Muscle of arm (tissue), 12 donors: Measurements from ENCODE around the gene EFNA3. TPM values are rescaled to one million over a fixed set of nuclear protein-coding genes. Genes with fewer than 3 reads are reported as not detected.

ENCODE experiments used
- DNase-seq: peaks from one replicate; pipeline ENCODE4 v3.0.0-alpha.2; 2013
- polyA plus RNA-seq, 12 donors: library from polyadenylated mRNA; unstranded; fragments of 120-200 nt; gene quantifications; one replicate each; pipeline ENCODE4 v1.2.1, GENCODE V29; 2013; ENCODE audit not compliant: insufficient read length in 12 of 12

The EFNA3 gene
- polyA plus RNA-seq, 12 donors: 1.3 to 11.7 (median 2.1) TPM; not detected in 2

DNA sequence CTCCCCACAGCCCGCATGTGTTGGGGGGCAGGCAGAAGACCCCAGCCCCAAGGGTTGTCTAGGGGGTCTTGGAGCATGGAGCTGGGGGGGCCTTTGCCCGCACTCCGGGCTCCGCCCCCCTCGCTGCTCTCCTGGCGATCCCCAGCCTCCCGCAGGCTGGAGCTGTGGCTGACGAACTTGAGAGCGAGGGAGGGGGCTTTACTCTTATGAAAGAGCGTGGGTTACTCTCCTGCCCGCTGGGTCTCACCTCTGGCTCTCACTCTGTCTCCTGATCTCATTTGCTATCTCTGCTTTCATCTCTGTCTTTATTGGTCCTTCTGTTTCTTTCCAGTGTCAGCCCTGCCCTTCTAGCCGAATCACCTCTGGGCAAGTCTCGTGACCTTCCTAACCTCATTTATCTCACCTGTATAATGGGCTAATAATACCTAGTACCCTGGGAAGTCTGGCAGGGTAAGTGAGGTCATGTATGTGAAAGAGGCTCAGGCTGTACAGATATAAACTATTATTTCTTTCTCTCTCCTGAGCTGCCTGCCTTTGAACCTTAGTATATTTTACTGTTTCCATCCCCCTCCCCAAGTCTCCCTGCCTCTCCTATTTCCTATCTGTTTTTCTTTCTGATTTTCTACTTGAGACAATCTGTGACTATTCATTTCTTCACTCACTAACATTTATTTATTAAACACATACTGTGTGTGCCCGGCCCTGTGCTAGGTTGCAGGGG is 14.4 kb upstream of the EFNA3 start:
- no peak for DNase-seq

DNA sequence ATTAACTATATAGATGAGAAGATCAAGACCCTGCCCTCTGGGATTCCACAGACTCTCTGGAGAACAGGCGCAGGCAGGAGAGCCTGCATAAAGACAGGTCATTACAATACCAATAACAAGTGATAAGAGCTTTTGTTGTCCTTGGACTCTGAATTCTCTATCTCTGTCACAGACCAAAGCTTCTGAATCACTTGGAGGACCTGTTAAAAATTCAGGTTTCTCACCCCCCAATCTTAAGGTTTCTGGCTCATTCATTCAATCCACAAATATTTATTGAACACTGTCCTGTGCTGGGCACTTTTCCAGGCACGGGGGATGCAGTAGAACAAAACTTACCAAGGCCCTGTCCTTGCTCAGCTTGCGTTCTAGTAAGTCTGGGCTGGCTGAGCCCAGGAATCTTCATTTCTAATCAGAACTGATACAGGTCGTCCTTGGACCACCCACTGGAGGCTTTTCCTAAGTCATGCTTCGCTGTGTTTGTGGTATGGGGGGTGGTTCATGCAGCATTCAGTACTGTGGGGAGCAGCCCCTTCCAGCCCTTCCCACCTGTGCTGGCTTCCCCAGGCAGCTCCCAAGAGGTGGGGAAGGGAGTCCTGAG is 13.7 kb upstream of the EFNA3 start:
- DNase-seq: no peak

- DNase-seq: no peak
These were observed 11.9 kb upstream of the EFNA3 start for GRCh38 chr1:155066777-155067176.

DNA sequence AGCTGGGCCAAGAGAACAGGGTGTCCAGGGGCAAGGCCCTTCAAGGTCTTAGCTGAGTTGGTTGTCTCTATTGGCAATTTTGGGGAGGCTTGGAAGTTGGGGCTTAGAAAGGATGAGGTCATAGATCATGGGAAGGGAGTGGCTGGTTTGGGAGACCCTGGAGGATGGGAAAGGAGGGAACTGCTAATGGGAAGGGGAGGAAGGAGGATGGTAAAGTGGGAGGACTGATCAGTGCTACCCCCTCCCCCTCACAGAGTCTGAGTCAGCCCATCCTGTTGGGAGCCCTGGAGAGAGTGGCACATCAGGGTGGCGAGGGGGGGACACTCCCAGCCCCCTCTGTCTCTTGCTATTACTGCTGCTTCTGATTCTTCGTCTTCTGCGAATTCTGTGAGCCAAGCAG is 10.0 kb upstream of the EFNA3 start:
- no peak for DNase-seq

DNA sequence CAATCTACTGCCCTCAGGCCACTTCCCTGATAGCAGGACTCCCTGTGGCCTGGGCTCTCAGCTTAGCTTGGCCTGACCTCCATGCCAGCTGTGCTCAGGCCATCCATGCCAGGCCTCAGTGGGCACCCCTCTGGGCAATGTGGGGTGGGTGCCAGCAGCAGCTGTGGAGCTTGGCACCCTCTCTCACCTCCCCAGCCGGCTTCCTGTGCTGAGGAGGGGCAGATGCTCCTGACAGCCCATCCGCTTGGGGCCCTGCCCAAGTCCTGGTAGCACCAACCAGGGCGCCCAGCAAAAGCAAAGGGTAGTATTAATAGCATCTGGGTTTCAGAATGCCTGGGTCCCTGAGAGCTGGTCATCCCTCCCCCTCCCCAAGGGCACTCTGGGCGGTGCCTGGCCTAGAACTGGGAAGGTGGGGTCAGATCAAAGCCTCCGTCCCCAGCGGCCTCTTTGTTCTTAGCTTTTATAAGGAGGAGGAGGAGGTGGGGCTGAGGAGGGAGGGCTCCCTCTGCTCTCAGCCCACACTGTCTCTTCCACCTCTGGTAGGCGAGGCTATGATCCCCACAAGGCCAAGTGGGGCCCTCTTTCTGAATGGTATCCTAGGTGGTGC is 9.0 kb upstream of the EFNA3 start:
- DNase-seq: no peak

DNA sequence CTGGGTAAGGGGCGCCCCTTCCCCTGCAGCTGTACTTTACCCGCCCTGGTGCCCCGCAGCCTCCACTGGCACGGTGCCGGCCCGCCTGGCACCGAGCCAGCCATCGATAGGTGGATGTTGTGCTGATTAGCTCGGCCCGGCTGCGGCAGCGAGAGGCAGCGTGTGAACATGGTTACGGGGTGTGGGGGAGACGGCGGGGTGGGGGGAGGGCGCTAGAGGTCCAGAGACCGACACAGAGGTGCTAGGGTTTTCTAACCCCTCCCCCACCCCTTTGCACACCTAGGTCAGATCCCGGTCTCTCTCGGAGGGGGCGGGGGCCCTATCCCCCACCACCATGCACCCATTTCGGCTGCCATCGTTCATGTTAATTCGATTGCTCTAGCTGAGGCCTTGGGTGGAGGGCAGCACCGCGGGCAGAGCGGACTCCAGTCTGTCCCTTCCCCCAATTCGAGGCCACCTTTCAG is 8.4 kb upstream of the EFNA3 start:
- DNase-seq: no peak

- DNase-seq: peak; percentile 72
These were observed 7.7 kb upstream of the EFNA3 start for GRCh38 chr1:155070721-155071569.

DNA sequence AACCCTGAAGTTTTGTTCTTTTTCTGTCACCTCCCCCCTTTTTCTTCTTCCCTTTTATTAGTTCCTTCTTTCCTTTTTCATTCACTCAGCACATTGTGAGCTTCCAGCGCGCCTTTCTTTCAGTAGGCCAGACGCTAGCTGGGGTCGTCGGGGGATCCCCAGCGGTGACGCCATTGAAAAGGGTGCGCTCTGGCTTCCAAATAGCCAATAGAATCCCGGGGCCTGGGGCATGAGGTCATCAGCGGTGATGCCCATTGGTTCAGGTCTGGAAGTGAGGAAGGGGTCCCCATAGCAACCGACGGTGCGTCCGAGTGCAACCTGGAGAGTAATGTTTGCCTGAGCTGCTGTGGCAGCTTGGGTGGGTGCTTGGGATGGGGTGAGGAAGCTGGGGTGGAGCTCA is 6.9 kb upstream of the EFNA3 start:
- DNase-seq: no peak

DNA sequence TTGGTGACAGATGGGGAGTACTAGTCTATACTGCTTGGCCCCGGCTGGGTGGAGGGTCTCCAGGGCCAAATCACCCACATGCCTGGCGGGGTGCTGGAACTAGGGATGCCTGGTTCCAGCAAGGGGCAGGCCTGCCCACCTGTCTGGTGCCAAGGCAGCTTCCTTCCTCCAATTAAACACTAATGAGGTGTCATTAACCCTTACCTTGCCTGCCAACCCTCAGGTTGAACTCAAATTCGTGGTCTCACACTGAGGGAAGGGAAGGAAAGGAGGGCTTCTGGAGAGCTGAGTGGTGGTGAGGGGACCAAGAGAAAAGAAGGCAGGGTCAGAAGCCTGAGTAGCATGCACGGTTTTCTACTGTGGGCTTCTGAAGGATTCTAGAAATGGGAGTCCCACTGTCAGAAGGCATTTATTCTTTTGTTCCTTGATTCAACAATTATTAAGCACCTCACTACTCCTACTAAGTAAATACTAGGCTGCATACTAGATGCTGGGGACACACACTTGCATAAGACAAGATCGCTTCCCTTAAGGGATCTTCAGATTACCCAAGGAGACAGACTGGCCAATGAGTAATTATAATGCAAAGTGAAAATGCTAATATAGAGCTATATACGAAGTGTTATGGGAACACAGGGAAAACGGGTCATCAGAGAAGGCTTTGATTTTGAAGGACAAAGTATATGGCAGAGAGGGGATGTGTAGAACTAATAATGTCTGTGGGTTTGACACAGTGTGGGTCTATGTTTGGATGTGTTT is 5.9 kb upstream of the EFNA3 start:
- DNase-seq: no peak

DNA sequence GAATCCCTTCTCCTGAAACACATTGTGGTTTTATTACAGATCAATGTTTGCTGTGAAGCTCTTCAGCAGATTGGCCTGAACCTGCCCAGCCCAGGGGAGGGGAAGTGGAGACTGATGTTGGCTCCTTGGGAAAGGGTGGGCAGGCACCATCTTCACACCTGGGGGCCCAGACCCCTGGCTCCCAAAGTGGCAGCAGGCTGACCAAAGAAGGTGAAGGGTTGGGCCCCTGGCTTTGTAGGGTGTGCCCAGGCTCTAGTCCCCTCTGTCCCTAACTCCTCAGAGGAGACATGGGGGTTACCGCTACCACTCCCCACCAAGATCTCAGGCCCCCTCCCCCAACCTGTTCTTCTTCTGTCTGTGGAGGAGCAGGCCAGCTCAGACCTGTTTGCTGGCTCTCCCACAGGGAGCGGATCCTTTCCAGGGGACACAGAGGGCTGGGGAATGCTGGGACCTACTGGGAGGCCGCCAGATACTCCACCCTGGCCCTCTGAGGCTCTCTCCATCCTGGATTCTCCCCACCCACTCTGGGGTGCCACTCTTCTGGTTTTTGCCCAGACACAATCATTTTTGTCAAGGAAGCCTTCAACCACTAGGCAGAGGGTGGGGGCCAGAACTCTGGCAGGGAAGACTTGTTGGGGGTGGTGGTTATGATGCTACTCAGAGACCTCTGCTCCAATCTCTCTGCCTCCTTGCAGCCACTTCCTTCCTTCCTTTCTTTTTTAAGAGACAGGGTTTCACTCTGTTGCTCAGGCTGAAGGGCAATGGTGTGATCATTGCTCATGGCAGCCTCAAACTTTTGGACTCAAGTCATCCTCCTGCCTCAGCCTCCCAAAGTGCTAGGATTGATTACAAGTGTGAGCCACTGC is 5.0 kb upstream of the EFNA3 start:
- DNase-seq: no peak

DNA sequence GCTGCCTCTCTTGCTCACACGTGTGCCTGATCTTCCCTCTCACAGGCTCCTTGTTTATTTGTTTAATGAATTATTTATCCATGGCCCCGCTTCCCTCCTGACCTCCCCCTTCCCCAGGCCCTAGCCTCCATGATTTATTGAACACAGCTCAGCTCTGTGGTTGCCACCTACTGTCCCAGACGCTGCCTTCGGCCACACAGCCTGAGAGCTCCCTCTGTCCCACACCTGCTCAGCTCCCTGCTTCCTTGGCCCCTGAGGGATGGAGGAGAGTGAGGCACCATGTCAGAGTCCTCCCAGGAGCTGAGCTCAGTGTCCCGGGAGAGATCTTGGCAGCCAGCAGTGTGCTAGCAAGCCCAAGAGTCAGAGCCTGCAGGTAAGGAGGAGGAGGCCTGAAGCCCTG is 3.1 kb upstream of the EFNA3 start:
- DNase-seq: no peak

- DNase-seq: no peak
These were observed 2.3 kb upstream of the EFNA3 start for GRCh38 chr1:155076371-155076770.

DNA sequence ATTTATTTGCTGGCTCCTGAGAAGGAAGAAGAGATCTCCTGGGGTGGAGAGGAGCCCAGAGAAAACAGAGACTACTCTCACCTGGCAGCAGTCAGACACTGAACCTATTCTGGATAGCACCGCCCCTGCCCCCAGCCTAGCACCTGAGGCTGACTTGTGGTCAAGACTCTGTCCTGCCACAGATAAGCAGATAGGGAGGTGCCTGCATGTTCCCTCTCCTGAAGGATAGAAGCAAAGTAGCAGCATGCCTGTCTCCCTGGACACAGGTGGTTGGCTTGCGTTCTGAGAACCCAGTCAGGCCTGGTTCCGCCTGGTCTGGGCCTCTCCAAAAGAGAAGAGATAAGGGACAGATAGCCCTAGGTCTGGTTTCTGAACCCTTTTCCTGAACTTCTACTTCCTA is 1.3 kb upstream of the EFNA3 start:
- no peak for DNase-seq

DNA sequence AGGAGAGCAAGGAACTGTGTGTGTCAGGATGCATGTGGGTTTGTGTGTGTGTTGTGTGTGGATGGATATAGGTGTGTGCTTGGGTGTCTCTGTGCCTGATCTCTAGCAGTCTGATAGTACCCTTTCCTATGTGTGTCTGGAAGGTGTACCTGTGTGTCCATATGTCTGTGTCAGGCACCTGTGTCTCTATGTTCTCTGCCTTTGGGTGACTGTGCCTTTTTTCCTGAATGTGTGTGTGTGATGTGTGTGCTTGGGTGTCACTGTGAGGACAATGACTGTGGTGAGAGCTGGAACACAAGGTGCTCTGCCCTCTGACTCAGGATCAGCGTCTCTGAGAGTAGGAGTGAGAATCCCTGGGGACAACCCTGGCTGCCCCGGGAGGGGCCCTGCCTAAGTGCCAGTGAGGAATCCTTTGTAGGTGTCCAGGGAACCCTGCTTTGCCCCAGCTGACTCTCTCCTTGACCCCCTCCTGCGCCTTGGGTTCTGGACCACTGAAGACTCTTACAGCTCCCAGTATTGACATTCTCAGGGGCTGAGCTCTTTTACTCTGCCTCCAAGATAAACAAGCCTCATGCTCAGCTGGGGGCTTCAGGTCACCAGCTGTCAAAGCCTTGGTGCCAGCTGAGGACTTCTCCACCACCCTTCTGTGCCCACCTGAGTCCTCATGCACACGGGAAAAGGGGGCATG is 735 bp upstream of the EFNA3 start:
- DNase-seq: no peak

DNA sequence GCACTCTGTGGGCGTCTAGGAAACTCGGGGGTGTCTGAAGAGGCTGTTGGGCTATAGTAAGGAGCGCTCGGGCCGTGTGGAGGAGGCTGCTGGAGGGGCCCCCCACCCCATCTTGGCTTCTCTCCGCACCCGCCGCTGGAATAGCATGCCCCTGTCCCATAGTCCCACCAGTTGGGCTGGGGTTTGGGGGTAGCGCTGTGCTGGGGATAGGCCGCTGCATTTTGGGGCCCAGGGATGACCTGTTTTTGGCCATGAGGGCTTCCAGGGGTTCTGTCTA is 511 bp downstream of the EFNA3 start:
- DNase-seq: no peak

DNA sequence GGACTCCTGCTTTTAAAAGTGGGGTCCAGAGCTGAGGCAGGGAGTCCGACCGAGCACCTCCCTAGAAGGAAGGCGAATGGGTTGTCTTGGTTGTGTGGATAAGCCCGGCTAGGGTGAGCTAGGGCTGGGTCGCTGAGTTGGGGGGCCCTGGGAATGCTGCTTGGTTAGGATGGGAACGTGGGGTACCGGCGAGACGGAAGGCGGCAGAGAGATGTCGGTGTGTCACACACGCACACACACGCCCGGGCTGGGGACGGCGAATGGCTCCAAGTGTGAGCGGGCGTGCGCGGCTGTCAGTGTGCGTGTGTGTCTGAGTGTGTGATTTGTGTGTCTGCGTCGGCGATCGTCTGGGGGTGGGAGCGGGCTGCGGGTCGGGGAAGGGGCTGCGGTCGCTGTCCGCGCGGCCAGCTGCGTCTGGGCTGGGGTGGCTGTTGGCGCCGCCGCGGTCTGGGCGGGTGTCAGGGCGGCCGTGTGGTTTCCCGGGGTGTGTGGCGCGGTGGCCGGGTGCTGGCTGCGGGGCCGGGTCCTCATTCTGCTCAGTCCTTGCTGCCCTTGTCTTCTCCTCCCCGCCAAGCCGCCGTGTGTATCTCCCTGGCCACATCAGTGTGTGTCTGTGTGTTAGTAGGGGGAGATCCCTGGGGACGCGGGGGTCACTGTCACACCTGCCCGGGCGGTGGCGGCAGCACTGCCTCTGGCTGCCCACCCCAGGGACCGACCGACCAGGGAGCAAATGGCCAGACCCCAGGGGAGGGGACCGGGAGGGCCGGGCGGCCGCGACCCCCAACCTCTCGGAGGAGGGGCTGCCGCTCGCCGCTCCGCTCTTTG is 1.1 kb downstream of the EFNA3 start:
- DNase-seq: no peak

DNA sequence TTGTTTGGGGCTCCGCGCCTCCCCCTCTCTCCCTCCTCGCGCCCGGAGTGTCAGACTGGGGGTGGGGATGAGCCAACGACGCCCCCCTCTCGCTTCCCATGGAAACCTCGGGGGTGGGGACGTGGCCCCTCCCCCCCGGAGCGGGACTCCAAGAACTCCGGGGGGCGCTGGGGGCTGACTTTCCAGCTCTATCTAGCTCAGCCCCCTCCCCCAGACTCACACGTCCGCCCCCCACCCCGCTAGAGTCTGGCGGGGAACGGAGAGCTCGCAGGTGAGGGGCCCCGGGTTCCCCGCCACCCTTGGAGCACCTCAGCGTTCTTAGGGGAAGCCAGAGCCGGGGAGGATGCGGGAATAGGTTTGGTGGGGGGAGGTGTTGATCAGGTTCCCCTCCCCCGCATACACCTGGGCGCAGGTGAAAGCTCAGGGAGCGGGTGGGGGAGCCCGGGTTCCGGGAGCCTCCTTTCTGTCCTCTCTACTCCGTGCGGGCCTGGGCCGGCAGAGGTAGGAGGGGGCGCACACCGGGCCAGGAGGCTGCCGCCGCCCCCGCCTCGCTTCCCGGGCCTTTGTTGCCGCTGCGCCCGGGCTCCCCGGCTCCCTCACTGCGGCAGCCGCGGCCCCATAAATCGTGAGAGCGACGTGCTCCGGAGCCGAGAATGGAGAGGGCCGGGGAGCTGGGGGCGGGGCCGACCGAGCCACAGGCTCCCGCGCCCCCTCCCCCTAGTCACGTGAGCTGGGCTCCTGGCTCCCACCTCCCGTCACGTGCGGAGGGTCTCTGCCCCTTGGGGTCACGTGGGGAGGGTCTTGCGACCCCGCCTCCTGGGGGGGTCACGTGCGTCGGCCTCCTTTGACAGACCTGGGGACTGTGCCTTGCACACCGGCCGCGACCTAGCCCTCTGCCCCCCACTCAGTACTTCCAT is 1.9 kb downstream of the EFNA3 start:
- DNase-seq: no peak
